Calu3 (cell line): ENCODE results near the gene PCDHA6. TPM values are rescaled to one million over a fixed set of nuclear protein-coding genes. Genes with fewer than 3 reads are reported as not detected.
"Not testable (repeated sequence)": the region's sequence is repeated elsewhere in the genome, so short reads cannot be mapped to it uniquely, and the experiment has no call there.

Experiments used
- BruUV-seq: library from RNA; stranded (reverse); fragments of 400-500 nt; replicated peaks from 2 replicates; lab custom pipeline; 2021; lab: Mats Ljungman, UMichigan
- CTCF ChIA-PET: fragments of 300-600 bp; sonication (Branson Sonifier 250); formaldehyde crosslinking; loops from one replicate; lab custom pipeline; 2022; ENCODE audit warnings: antibody characterized with exemption; lab: Charles Lee
- DNase-seq: peaks from one replicate; pipeline ENCODE4 v3.0.0; 2022
- H3K27ac Mint-ChIP-seq: one replicate; pipeline ENCODE4 v1.8.0; 2022; ENCODE audit warnings: mixed read lengths; ENCODE audit not compliant: unreplicated experiment
- H3K27me3 Mint-ChIP-seq: one replicate; pipeline ENCODE4 v1.8.0; 2022; ENCODE audit warnings: mixed read lengths; ENCODE audit not compliant: unreplicated experiment
- H3K36me3 Mint-ChIP-seq: one replicate; pipeline ENCODE4 v1.8.0; 2022; ENCODE audit warnings: mild to moderate bottlenecking, moderate library complexity, mixed read lengths; ENCODE audit not compliant: insufficient read depth, unreplicated experiment
- H3K4me1 Mint-ChIP-seq: one replicate; pipeline ENCODE4 v1.8.0; 2022; ENCODE audit warnings: mild to moderate bottlenecking, low read depth, mixed read lengths; ENCODE audit not compliant: unreplicated experiment
- H3K4me3 Mint-ChIP-seq: one replicate; pipeline ENCODE4 v1.8.0; 2022; ENCODE audit warnings: mild to moderate bottlenecking, low read depth, moderate library complexity, mixed read lengths; ENCODE audit not compliant: unreplicated experiment
- H3K9me3 Mint-ChIP-seq: one replicate; pipeline ENCODE4 v1.8.0; 2022; ENCODE audit warnings: low read depth, mixed read lengths; ENCODE audit not compliant: unreplicated experiment
- intact Hi-C: fragments of 100-400 bp; cut with micrococcal nuclease; formaldehyde crosslinking; loops from one replicate; pipeline ENCODE4 v1.10.0; 2022; ENCODE audit not compliant: unreplicated experiment
- total RNA-seq: library from RNA; stranded (reverse); gene quantifications from 2 replicates; pipeline ENCODE4 v1.2.3, GENCODE V29; 2022
- TF ChIP-seq, protein P1 (sequence below): fragments of 200-600 bp; IDR thresholded peaks from one replicate; pipeline ENCODE4 v1.8.0; 2022; ENCODE audit warnings: antibody characterized with exemption; ENCODE audit not compliant: unreplicated experiment

The PCDHA6 gene
- total RNA-seq, 1 experiment from 2014 or later, result 1.2 TPM

DNA sequence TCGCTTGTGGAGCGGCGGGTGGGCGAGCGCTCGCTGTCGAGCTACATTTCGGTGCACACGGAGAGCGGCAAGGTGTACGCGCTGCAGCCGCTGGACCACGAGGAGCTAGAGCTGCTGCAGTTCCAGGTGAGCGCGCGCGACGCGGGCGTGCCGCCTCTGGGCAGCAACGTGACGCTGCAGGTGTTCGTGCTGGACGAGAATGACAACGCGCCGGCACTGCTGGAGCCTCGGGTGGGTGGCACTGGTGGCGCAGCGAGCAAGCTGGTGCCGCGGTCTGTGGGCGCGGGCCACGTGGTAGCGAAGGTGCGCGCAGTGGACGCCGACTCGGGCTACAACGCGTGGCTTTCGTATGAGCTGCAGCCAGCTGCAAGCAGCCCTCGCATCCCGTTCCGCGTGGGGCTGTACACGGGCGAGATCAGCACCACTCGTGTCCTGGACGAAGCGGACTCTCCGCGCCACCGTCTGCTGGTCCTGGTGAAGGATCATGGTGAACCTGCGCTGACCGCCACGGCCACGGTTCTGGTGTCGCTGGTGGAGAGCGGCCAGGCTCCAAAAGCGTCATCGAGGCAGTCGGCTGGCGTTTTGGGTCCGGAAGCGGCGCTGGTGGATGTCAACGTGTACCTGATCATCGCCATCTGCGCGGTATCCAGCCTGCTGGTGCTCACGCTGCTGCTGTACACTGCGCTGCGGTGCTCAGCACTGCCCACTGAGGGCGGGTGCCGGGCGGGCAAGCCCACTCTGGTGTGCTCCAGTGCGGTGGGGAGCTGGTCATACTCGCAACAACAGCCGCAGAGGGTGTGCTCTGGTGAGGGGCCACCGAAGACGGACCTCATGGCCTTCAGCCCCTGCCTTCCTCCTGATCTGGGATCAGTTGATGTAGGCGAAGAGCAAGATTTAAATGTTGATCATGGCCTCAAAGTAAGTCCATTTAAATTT lies 15.3 kb downstream of the PCDHA6 start:
- Mint-ChIP-seq H3K4me3 (no peak overlapping the region), H3K27ac (no peak overlapping the region), H3K36me3 (no peaks in the 10 kb centered on the region), H3K27me3 (no peaks in the 10 kb centered on the region), H3K4me1 (no peaks in the 10 kb centered on the region), H3K9me3 (peaks cover 12% of the 10 kb centered on the region)
- no peak for DNase-seq
- no TSS peak for BruUV-seq
- intact Hi-C loops, result no loop called here
- CTCF ChIA-PET, result no interaction called here
- TF ChIP-seq, protein P1, sequence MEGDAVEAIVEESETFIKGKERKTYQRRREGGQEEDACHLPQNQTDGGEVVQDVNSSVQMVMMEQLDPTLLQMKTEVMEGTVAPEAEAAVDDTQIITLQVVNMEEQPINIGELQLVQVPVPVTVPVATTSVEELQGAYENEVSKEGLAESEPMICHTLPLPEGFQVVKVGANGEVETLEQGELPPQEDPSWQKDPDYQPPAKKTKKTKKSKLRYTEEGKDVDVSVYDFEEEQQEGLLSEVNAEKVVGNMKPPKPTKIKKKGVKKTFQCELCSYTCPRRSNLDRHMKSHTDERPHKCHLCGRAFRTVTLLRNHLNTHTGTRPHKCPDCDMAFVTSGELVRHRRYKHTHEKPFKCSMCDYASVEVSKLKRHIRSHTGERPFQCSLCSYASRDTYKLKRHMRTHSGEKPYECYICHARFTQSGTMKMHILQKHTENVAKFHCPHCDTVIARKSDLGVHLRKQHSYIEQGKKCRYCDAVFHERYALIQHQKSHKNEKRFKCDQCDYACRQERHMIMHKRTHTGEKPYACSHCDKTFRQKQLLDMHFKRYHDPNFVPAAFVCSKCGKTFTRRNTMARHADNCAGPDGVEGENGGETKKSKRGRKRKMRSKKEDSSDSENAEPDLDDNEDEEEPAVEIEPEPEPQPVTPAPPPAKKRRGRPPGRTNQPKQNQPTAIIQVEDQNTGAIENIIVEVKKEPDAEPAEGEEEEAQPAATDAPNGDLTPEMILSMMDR, result no peak

DNA sequence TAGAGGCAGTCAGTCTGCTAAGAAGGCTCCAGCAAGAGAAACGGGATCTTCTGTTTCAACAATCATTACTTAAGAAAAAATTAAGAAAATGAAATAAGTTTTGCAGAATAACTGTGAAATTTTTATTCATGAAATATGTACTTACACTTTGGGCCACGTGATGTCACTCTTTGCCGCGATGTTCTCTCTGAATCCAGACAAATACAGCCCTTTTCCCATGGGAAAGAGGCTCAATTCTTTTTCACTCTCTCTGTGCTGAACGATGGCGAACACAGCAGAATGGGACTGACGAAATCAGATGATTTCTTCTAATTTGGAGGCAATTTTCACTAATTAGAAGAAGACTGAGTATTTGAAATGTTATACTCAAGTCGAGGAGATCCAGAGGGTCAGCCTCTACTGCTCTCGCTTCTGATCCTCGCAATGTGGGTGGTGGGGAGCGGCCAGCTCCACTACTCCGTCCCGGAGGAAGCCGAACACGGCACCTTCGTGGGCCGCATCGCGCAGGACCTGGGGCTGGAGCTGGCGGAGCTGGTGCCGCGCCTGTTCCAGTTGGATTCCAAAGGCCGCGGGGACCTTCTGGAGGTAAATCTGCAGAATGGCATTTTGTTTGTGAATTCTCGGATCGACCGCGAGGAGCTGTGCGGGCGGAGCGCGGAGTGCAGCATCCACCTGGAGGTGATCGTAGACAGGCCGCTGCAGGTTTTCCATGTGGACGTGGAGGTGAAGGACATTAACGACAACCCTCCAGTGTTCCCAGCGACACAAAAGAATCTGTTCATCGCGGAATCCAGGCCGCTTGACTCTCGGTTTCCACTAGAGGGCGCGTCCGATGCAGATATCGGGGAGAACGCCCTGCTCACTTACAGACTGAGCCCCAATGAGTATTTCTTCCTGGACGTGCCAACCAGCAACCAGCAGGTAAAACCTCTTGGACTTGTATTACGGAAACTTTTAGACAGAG lies 20.7 kb downstream of the PCDHA6 start, which contains the start of gene PCDHA9:
Gene PCDHA9 (plus strand): TSS at position 244 of the 964 bp plus-strand sequence. CDS start 114 bp downstream, at position 358.
- CTCF ChIA-PET, result not testable (repeated sequence)

DNA sequence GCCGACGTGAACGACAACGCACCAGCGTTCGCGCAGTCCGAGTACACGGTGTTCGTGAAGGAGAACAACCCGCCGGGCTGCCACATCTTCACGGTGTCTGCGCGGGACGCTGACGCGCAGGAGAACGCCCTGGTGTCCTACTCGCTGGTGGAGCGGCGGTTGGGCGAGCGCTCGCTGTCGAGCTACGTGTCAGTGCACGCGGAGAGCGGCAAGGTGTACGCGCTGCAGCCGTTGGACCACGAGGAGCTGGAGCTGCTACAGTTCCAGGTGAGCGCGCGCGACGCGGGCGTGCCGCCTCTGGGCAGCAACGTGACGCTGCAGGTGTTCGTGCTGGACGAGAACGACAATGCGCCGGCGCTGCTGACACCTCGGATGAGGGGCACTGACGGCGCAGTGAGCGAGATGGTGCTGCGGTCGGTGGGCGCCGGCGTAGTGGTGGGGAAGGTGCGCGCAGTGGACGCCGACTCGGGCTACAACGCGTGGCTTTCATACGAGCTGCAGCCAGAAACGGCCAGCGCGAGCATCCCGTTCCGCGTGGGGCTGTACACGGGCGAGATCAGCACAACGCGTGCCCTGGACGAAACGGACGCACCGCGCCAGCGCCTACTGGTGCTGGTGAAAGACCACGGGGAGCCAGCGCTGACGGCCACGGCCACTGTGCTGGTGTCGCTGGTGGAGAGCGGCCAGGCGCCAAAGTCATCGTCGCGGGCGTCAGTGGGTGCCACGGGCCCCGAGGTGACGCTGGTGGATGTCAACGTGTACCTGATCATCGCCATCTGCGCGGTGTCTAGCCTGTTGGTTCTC lies 22.3 kb downstream of the PCDHA6 start:
- intact Hi-C loops, H3K36me3 Mint-ChIP-seq, BruUV-seq: not testable (repeated sequence)

More for the DNA sequence above, 20.7 kb downstream of the PCDHA6 start, which contains the start of gene PCDHA9:
- H3K9me3 Mint-ChIP-seq, BruUV-seq, H3K27ac Mint-ChIP-seq, H3K27me3 Mint-ChIP-seq, H3K4me1 Mint-ChIP-seq, H3K4me3 Mint-ChIP-seq, DNase-seq, H3K36me3 Mint-ChIP-seq: not testable (repeated sequence)
- intact Hi-C loops, result loop anchor here (1.0 kb wide), 1 partner anchor 193 kb away; no protein-coding TSS in a partner anchor

DNA sequence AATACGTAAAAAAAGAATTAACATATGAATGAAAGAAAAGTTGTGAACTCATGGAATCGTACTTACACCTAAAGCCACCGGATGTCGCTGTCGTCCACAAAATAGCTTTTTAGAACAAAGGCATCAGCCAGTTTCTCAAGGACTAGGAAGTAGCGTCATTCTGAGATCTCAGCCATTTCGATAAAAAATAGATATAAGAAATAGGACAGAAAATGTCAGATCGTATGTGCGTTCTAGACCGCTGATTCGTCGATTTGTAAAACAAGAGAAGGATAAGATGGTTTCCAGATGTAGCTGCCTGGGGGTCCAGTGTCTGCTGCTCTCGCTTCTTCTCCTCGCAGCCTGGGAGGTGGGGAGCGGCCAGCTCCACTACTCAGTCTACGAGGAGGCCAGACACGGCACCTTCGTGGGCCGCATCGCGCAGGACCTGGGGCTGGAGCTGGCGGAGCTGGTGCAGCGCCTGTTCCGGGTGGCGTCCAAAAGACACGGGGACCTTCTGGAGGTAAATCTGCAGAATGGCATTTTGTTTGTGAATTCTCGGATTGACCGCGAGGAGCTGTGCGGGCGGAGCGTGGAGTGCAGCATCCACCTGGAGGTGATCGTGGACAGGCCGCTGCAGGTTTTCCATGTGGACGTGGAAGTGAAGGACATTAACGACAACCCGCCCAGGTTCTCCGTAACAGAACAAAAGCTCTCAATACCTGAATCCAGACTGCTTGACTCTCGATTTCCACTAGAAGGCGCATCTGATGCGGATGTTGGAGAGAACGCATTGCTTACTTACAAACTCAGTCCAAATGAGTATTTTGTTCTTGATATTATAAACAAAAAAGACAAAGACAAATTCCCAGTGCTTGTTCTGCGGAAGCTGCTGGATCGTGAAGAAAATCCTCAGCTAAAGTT lies 28.3 kb downstream of the PCDHA6 start, which contains the start of gene PCDHA10:
Gene PCDHA10 (plus strand): TSS at position 126 of the 903 bp plus-strand sequence. CDS start 152 bp downstream, at position 278.
- H3K36me3 Mint-ChIP-seq, result peaks cover 4% of the 10 kb centered on the region
- CTCF ChIA-PET, result no interaction called here
- H3K9me3 Mint-ChIP-seq, result peaks cover 5% of the 10 kb centered on the region
- no peak within 1 kb of the TSS for H3K27ac Mint-ChIP-seq
- no peak within 1 kb of the TSS for H3K4me3 Mint-ChIP-seq
- H3K27me3 Mint-ChIP-seq, result no peaks in the 10 kb centered on the region
- intact Hi-C loops, result no loop called here
- TF ChIP-seq, protein P1, result no peak
- no peaks in the 10 kb centered on the region for H3K4me1 Mint-ChIP-seq
- BruUV-seq, result no TSS peak
- DNase-seq, result no peak

More for the DNA sequence above, 22.3 kb downstream of the PCDHA6 start:
- DNase-seq, H3K9me3 Mint-ChIP-seq, H3K27me3 Mint-ChIP-seq, H3K4me1 Mint-ChIP-seq, H3K4me3 Mint-ChIP-seq, H3K27ac Mint-ChIP-seq, CTCF ChIA-PET: not testable (repeated sequence)
